Measurements from ENCODE around the gene RGMA. TPM values are rescaled to one million over a fixed set of nuclear protein-coding genes. Genes with fewer than 3 reads are reported as not detected.

Gene RGMA
- total and polyA plus RNA-seq, 2 of the 8 experiments (the other 6 are each of a cell fraction or from before 2014, with no cell fraction given), result 19.9 to 39.8 TPM

- Histone ChIP-seq H3K27ac (ENCODE audit: low read depth, low read length) (no peak overlapping the region), H2AFZ (ENCODE audit: low read length) (no peak overlapping the region), H3K4me2 (ENCODE audit: insufficient read depth in 1 of 2, low read depth in 2 of 2, low read length in 2 of 2) (no peak overlapping the region), H3K18ac (ENCODE audit: extremely low read depth, low read length) (no peak overlapping the region), H3K4me1 (replicated peaks in 1 of 4; ENCODE audit: control insufficient read depth in 3 of 4, insufficient read depth in 4 of 4, low read length in 3 of 4) (no peaks in the 10 kb centered on the region), H2BK15ac (ENCODE audit: low read length) (no peak overlapping the region), H3K23ac (ENCODE audit: insufficient read length) (no peak overlapping the region), H3K9ac (replicated peaks in 1 of 4; ENCODE audit: extremely low read depth in 1 of 4, low read depth in 3 of 4, low read length in 3 of 4) (no peak overlapping the region), H2BK12ac (ENCODE audit: low read depth, low read length) (no peak overlapping the region), H4K91ac (replicated peaks; ENCODE audit: insufficient read length, low read length) (no peak overlapping the region), H3K4me3 (ENCODE audit: extremely low read depth in 1 of 4, insufficient read depth in 2 of 4, low read depth in 3 of 4, low read length in 4 of 4) (no peak overlapping the region), H2AK5ac (ENCODE audit: low read depth, low read length) (no peak overlapping the region), H3K9me3 (ENCODE audit: insufficient read depth in 2 of 2, low read depth in 1 of 2, low read length in 1 of 2) (no peaks in the 10 kb centered on the region), H2BK120ac (replicated peaks; ENCODE audit: low read depth, low read length) (no peak overlapping the region), H3K36me3 (ENCODE audit: control insufficient read depth in 2 of 4, insufficient read depth in 4 of 4, low read length in 3 of 4) (peaks cover 17 to 91% (median 68%) of the 10 kb centered on the region in 4 experiments), H4K8ac (ENCODE audit: extremely low read depth, insufficient read depth, low read length) (no peak overlapping the region), H2BK20ac (ENCODE audit: low read length) (no peak overlapping the region), H3K23me2 (ENCODE audit: low read depth, low read length) (no peaks in the 10 kb centered on the region), H3K79me2 (ENCODE audit: control insufficient read depth in 1 of 2, insufficient read depth in 2 of 2, low read length in 2 of 2) (0 out of 4 replicates have a peak, but pooled peaks cover 0 to 3% of the 10 kb centered on the region in 2 experiments), H3K79me1 (ENCODE audit: low read depth, low read length) (no peaks in the 10 kb centered on the region), H3K56ac (replicated peaks; ENCODE audit: insufficient read length, low read depth, low read length) (no peak overlapping the region), H4K20me1 (replicated peaks in 1 of 2; ENCODE audit: control insufficient read depth in 1 of 2, insufficient read depth in 2 of 2, low read length in 2 of 2) (peaks cover 0 to under 1% of the 10 kb centered on the region in 2 experiments), H3K27me3 (replicated peaks in 1 of 4; ENCODE audit: control insufficient read depth in 3 of 4, extremely low read depth in 1 of 4, insufficient read depth in 3 of 4, low read length in 3 of 4) (no peaks in the 10 kb centered on the region), H3K4ac (replicated peaks; ENCODE audit: insufficient read length, low read depth, low read length) (no peak overlapping the region), H3K14ac (ENCODE audit: insufficient read length) (no peak overlapping the region), H4K5ac (ENCODE audit: insufficient read length, low read depth, low read length) (no peak overlapping the region), H2BK5ac (ENCODE audit: low read depth, low read length) (no peak overlapping the region)
- ChIA-PET CTCF (ENCODE audit: partially characterized antibody) (interaction anchor here (0.6 to 1.5 kb wide), 6 partner anchors 9 to 60 kb away, joined by 3 to 4 read pairs (median 3); no protein-coding TSS in a partner anchor), POLR2A (ENCODE audit: partially characterized antibody) (interaction anchor here (1.2 kb wide), 1 partner anchor 110 kb away, joined by 3 read pairs; no protein-coding TSS in a partner anchor)
- no peak for DNase-seq (ENCODE audit: low read depth in 1 of 2, low spot score in 2 of 2)
- FAIRE-seq, result no peak
- 90% methylated on average over 9 of the region's 9 CpGs; no CpG with 5 or more reads in 1 of the 2 experiments for WGBS, 2 experiments (ENCODE audit: extremely low coverage in 1 of 2, insufficient coverage in 1 of 2, insufficient read length in 1 of 2, insufficient replicate concordance in 2 of 2, low coverage in 1 of 2, low lambda C conversion rate in 2 of 2, missing lambda C conversion rate in 1 of 2)
- TF ChIP-seq PHF8 (conservative IDR thresholded peaks at IDR 0.05; ENCODE audit: low read depth, low read length), result no peak
- no peak for TF ChIP-seq BRCA1 (IDR thresholded peaks at IDR 0.05; ENCODE audit: low read depth, low read length)
- TF ChIP-seq SP4 (IDR thresholded peaks at IDR 0.05; ENCODE audit: low read length), result no peak
- TF ChIP-seq USF2 (IDR thresholded peaks at IDR 0.05; ENCODE audit: low read length), result no peak
- TF ChIP-seq SAP30 (IDR thresholded peaks at IDR 0.05; ENCODE audit: insufficient read depth, insufficient replicate concordance, low read length), result no peak
- no peak for TF ChIP-seq EGR1 (IDR thresholded peaks at IDR 0.05; ENCODE audit: borderline replicate concordance, low read depth, low read length)
Measured at GRCh38 chr15:92992720-92993119, 96.3 kb downstream of the RGMA start.

All from H1 (cell line).